BLaER1 (cell line): Measurements from ENCODE around the gene DCST2.

Experiments
- H3K27ac ChIP-seq: shearing (Covaris generic); formaldehyde crosslinking; 2 replicates; pipeline ENCODE4 v1.8.1; 2022
- H3K27me3 ChIP-seq: shearing (Covaris generic); formaldehyde crosslinking; 2 replicates; pipeline ENCODE4 v1.8.1; 2022
- H3K36me3 ChIP-seq: shearing (Covaris generic); formaldehyde crosslinking; 2 replicates; pipeline ENCODE4 v1.8.1; 2022
- H3K4me1 ChIP-seq: shearing (Covaris generic); formaldehyde crosslinking; 2 replicates; pipeline ENCODE4 v1.8.1; 2022
- H3K4me2 ChIP-seq: shearing (Covaris generic); formaldehyde crosslinking; 2 replicates; pipeline ENCODE4 v1.8.1; 2022
- H3K4me3 ChIP-seq: shearing (Covaris generic); formaldehyde crosslinking; 2 replicates; pipeline ENCODE4 v1.8.1; 2022
- H3K9ac ChIP-seq: shearing (Covaris generic); formaldehyde crosslinking; 2 replicates; pipeline ENCODE4 v1.8.1; 2022
- H3K9me3 ChIP-seq: shearing (Covaris generic); formaldehyde crosslinking; 2 replicates; pipeline ENCODE4 v1.8.1; 2022
- H4K20me1 ChIP-seq: shearing (Covaris generic); formaldehyde crosslinking; 2 replicates; pipeline ENCODE4 v1.8.1; 2022
- Cebpa-rat ChIP-seq: shearing (Covaris generic); IDR thresholded peaks from 2 replicates; pipeline ENCODE4 v1.8.1; 2022

DCST2 gene

DNA sequence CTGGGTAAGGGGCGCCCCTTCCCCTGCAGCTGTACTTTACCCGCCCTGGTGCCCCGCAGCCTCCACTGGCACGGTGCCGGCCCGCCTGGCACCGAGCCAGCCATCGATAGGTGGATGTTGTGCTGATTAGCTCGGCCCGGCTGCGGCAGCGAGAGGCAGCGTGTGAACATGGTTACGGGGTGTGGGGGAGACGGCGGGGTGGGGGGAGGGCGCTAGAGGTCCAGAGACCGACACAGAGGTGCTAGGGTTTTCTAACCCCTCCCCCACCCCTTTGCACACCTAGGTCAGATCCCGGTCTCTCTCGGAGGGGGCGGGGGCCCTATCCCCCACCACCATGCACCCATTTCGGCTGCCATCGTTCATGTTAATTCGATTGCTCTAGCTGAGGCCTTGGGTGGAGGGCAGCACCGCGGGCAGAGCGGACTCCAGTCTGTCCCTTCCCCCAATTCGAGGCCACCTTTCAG lies 36.6 kb upstream of the DCST2 start:
- H3K27ac ChIP-seq, result peak overlapping the region; percentile 93
- H3K27me3 ChIP-seq, result no peaks in the 10 kb centered on the region
- H3K9me3 ChIP-seq, result no peaks in the 10 kb centered on the region
- H4K20me1 ChIP-seq, result peaks cover 21% of the 10 kb centered on the region
- no peak for TF ChIP-seq Cebpa-rat
- peaks cover 100% of the 10 kb centered on the region for H3K4me1 ChIP-seq
- peaks cover 36% of the 10 kb centered on the region for H3K36me3 ChIP-seq
- H3K9ac ChIP-seq, result peak overlapping the region; percentile 77
- peak overlapping the region; percentile 100 for H3K4me2 ChIP-seq
- H3K4me3 ChIP-seq, result peak overlapping the region; percentile 62

DNA sequence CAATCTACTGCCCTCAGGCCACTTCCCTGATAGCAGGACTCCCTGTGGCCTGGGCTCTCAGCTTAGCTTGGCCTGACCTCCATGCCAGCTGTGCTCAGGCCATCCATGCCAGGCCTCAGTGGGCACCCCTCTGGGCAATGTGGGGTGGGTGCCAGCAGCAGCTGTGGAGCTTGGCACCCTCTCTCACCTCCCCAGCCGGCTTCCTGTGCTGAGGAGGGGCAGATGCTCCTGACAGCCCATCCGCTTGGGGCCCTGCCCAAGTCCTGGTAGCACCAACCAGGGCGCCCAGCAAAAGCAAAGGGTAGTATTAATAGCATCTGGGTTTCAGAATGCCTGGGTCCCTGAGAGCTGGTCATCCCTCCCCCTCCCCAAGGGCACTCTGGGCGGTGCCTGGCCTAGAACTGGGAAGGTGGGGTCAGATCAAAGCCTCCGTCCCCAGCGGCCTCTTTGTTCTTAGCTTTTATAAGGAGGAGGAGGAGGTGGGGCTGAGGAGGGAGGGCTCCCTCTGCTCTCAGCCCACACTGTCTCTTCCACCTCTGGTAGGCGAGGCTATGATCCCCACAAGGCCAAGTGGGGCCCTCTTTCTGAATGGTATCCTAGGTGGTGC lies 36.1 kb upstream of the DCST2 start:
- Histone ChIP-seq H3K27me3 (no peaks in the 10 kb centered on the region), H3K9ac (peak overlapping the region; percentile 77), H3K4me2 (peak overlapping the region; percentile 100), H3K27ac (peak overlapping the region; percentile 93), H3K4me3 (peak overlapping the region; percentile 42), H4K20me1 (peaks cover 26% of the 10 kb centered on the region), H3K4me1 (peaks cover 100% of the 10 kb centered on the region), H3K9me3 (no peaks in the 10 kb centered on the region), H3K36me3 (peaks cover 36% of the 10 kb centered on the region)
- TF ChIP-seq Cebpa-rat, result no peak

DNA sequence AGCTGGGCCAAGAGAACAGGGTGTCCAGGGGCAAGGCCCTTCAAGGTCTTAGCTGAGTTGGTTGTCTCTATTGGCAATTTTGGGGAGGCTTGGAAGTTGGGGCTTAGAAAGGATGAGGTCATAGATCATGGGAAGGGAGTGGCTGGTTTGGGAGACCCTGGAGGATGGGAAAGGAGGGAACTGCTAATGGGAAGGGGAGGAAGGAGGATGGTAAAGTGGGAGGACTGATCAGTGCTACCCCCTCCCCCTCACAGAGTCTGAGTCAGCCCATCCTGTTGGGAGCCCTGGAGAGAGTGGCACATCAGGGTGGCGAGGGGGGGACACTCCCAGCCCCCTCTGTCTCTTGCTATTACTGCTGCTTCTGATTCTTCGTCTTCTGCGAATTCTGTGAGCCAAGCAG lies 35.0 kb upstream of the DCST2 start:
- peaks cover 95% of the 10 kb centered on the region for H3K4me1 ChIP-seq
- no peaks in the 10 kb centered on the region for H3K27me3 ChIP-seq
- H3K27ac ChIP-seq, result peak overlapping the region; percentile 93

DNA sequence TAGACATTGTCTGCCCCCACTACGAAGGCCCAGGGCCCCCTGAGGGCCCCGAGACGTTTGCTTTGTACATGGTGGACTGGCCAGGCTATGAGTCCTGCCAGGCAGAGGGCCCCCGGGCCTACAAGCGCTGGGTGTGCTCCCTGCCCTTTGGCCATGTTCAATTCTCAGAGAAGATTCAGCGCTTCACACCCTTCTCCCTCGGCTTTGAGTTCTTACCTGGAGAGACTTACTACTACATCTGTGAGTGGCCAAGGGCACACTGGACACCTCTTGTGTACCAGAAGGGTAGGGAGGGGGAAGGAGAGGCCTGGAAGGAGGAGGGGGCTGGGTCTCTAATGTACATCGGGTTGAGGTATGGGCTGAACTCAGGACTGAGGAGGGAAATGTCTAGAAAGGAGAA lies 33.2 kb upstream of the DCST2 start:
- no peak for TF ChIP-seq Cebpa-rat
- H3K36me3 ChIP-seq, result peaks cover 36% of the 10 kb centered on the region
- H3K9ac ChIP-seq, result peak overlapping the region; percentile 65
- H4K20me1 ChIP-seq, result peaks cover 37% of the 10 kb centered on the region
- peak overlapping the region; percentile 100 for H3K4me2 ChIP-seq
- H3K4me1 ChIP-seq, result peaks cover 90% of the 10 kb centered on the region
- peak overlapping the region; percentile 58 for H3K27ac ChIP-seq
- no peaks in the 10 kb centered on the region for H3K9me3 ChIP-seq
- H3K4me3 ChIP-seq, result peak overlapping the region; percentile 3; the same call in 1 of the 2 replicates
- H3K27me3 ChIP-seq, result no peaks in the 10 kb centered on the region

More for the DNA sequence above, 35.0 kb upstream of the DCST2 start:
- peaks cover 32% of the 10 kb centered on the region for H4K20me1 ChIP-seq
- peak overlapping the region; percentile 100 for H3K4me2 ChIP-seq
- H3K9me3 ChIP-seq, result no peaks in the 10 kb centered on the region
- H3K9ac ChIP-seq, result peak overlapping the region; percentile 77; the same call in 1 of the 2 replicates
- no peak overlapping the region for H3K4me3 ChIP-seq
- peaks cover 36% of the 10 kb centered on the region for H3K36me3 ChIP-seq
- no peak for TF ChIP-seq Cebpa-rat

DNA sequence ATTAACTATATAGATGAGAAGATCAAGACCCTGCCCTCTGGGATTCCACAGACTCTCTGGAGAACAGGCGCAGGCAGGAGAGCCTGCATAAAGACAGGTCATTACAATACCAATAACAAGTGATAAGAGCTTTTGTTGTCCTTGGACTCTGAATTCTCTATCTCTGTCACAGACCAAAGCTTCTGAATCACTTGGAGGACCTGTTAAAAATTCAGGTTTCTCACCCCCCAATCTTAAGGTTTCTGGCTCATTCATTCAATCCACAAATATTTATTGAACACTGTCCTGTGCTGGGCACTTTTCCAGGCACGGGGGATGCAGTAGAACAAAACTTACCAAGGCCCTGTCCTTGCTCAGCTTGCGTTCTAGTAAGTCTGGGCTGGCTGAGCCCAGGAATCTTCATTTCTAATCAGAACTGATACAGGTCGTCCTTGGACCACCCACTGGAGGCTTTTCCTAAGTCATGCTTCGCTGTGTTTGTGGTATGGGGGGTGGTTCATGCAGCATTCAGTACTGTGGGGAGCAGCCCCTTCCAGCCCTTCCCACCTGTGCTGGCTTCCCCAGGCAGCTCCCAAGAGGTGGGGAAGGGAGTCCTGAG lies 31.4 kb upstream of the DCST2 start:
- Histone ChIP-seq H3K27ac (no peak overlapping the region), H4K20me1 (peaks cover 50% of the 10 kb centered on the region), H3K4me3 (peak overlapping the region; percentile 92), H3K27me3 (no peaks in the 10 kb centered on the region), H3K9ac (peak overlapping the region; percentile 87), H3K4me2 (peak overlapping the region; percentile 92), H3K4me1 (peaks cover 79% of the 10 kb centered on the region), H3K9me3 (no peaks in the 10 kb centered on the region), H3K36me3 (peaks cover 49% of the 10 kb centered on the region)
- TF ChIP-seq Cebpa-rat, result no peak

DNA sequence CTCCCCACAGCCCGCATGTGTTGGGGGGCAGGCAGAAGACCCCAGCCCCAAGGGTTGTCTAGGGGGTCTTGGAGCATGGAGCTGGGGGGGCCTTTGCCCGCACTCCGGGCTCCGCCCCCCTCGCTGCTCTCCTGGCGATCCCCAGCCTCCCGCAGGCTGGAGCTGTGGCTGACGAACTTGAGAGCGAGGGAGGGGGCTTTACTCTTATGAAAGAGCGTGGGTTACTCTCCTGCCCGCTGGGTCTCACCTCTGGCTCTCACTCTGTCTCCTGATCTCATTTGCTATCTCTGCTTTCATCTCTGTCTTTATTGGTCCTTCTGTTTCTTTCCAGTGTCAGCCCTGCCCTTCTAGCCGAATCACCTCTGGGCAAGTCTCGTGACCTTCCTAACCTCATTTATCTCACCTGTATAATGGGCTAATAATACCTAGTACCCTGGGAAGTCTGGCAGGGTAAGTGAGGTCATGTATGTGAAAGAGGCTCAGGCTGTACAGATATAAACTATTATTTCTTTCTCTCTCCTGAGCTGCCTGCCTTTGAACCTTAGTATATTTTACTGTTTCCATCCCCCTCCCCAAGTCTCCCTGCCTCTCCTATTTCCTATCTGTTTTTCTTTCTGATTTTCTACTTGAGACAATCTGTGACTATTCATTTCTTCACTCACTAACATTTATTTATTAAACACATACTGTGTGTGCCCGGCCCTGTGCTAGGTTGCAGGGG lies 30.7 kb upstream of the DCST2 start:
- H3K4me1 ChIP-seq, result peaks cover 72% of the 10 kb centered on the region
- peaks cover 50% of the 10 kb centered on the region for H4K20me1 ChIP-seq
- H3K4me2 ChIP-seq, result peak overlapping the region; percentile 92
- H3K36me3 ChIP-seq, result peaks cover 54% of the 10 kb centered on the region
- no peak for TF ChIP-seq Cebpa-rat
- no peaks in the 10 kb centered on the region for H3K27me3 ChIP-seq
- peak overlapping the region; percentile 89 for H3K27ac ChIP-seq
- peak overlapping the region; percentile 92 for H3K4me3 ChIP-seq
- peak overlapping the region; percentile 87 for H3K9ac ChIP-seq
- no peaks in the 10 kb centered on the region for H3K9me3 ChIP-seq

DNA sequence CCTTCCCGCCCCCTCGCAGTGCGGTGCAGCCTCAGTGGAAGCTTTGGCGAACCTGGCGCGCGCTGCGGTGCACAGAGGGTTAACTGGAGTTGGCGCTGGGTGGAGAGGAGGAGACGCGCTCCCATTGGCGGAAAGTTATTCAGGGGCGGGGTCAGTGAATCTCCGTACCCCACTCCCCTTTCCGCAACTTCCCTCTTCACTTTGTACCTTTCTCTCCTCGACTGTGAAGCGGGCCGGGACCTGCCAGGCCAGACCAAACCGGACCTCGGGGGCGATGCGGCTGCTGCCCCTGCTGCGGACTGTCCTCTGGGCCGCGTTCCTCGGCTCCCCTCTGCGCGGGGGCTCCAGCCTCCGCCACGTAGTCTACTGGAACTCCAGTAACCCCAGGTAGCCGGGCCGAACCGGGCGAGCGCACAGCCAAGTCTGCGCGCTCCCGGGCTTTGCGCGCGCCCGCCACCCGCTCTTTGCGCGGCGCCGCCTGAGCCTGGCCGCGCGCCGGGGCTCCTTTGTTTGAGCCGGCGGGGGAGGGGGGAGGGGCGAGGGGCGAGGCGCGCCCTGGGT lies 30.0 kb upstream of the DCST2 start, which contains the start of gene EFNA4:
Gene EFNA4, plus strand, starts transcription at position 191 of the 561 bp plus-strand sequence. Its CDS starts 84 bp downstream, at position 275.
- no peaks in the 10 kb centered on the region for H3K27me3 ChIP-seq
- peak within 1 kb of the TSS; percentile 87 for H3K9ac ChIP-seq
- peaks cover 66% of the 10 kb centered on the region for H3K4me1 ChIP-seq
- peak within 1 kb of the TSS; percentile 89 for H3K27ac ChIP-seq
- H3K9me3 ChIP-seq, result no peaks in the 10 kb centered on the region
- peak within 1 kb of the TSS; percentile 92 for H3K4me2 ChIP-seq
- H3K36me3 ChIP-seq, result peaks cover 54% of the 10 kb centered on the region
- TF ChIP-seq Cebpa-rat, result no peak
- H4K20me1 ChIP-seq, result peaks cover 50% of the 10 kb centered on the region
- H3K4me3 ChIP-seq, result peak within 1 kb of the TSS; percentile 92

DNA sequence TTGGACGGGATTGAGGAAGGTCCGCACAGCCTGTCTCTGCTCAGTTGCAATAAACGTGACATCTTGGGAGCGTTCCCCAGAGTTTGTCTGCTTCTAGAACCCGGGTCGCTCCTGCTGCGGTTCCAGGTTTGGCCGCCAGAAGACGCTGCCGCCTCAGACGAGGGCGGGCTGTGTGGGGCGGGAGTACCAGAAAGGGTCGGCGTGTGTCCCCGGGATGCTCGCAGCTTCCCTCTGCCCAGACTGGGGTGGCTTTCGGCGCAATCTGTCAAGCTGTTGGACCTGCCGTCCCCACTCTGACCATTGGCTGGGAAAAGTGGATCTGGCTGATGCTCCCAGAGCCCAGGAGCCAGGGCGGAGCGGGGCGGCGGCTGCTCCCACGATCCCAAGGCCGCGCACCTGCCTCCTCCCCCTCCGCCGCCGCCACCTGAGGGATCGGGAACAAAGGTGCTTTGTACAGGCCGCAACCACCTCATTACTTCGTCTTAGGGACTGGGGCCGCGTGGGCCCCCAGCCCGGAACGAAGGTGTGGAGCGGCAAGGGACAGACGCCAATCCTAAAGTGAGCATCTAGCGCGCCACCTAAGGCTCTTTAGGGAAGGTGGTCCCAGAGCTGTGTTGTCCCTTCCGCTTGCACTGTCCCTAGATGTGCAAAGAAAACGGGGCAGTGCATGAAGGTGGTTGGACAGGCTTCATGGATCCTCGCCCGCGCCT lies 29.3 kb upstream of the DCST2 start:
- peaks cover 50% of the 10 kb centered on the region for H4K20me1 ChIP-seq
- no peaks in the 10 kb centered on the region for H3K27me3 ChIP-seq
- no peak for TF ChIP-seq Cebpa-rat
- peak overlapping the region; percentile 87 for H3K9ac ChIP-seq
- no peaks in the 10 kb centered on the region for H3K9me3 ChIP-seq
- H3K4me3 ChIP-seq, result peak overlapping the region; percentile 92
- H3K27ac ChIP-seq, result no peak overlapping the region
- peaks cover 54% of the 10 kb centered on the region for H3K36me3 ChIP-seq
- H3K4me1 ChIP-seq, result peaks cover 58% of the 10 kb centered on the region
- H3K4me2 ChIP-seq, result peak overlapping the region; percentile 92

DNA sequence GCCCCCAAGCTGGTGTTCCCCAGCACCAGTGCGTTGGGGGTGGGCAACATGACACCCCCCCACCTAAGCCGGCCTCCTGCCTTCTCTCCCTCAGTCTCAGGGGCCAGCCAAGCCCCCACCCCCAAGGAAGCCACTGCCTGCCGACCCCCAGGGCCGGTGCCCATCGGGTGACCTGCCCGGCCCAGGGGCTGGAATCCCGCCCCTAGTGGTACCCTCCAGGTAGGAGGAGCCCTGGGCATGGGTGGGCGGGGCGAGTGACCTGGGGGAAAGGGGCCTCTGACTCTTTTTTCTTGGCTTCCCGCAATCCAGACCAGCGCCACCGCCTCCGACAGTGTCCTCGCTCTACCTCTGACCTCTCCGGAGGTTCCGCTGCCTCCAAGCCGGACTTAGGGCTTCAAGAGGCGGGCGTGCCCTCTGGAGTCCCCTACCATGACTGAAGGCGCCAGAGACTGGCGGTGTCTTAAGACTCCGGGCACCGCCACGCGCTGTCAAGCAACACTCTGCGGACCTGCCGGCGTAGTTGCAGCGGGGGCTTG lies 28.6 kb upstream of the DCST2 start:
- Histone ChIP-seq H3K4me2 (peak overlapping the region; percentile 92), H3K4me3 (peak overlapping the region; percentile 92), H3K27me3 (no peaks in the 10 kb centered on the region), H3K9ac (no peak overlapping the region), H3K9me3 (no peaks in the 10 kb centered on the region), H4K20me1 (peaks cover 48% of the 10 kb centered on the region), H3K27ac (no peak overlapping the region), H3K36me3 (peaks cover 54% of the 10 kb centered on the region), H3K4me1 (peaks cover 52% of the 10 kb centered on the region)
- TF ChIP-seq Cebpa-rat, result no peak
